T-helper 1 cell treated with Interleukin-12 subunit alpha and Interleukin-12 subunit beta and Interleukin-4 antibody, amounts not matched to agents 30 ng/mL and 1 ng/mL, for 36 hours (primary cell): ENCODE results near the gene TEX13D. TPM values are rescaled to one million over a fixed set of nuclear protein-coding genes. Genes with fewer than 3 reads are reported as not detected.

Experiments
- intact Hi-C: fragments of 100-400 bp; cut with micrococcal nuclease; formaldehyde crosslinking; loops from one replicate; pipeline ENCODE4 v1.15.1; 2024
- total RNA-seq: library from RNA; stranded (reverse); gene quantifications from 2 replicates; pipeline ENCODE4 v1.2.3, GENCODE V29; 2022

The TEX13D gene
- total RNA-seq, 1 donor from 2014 or later: not detected

DNA sequence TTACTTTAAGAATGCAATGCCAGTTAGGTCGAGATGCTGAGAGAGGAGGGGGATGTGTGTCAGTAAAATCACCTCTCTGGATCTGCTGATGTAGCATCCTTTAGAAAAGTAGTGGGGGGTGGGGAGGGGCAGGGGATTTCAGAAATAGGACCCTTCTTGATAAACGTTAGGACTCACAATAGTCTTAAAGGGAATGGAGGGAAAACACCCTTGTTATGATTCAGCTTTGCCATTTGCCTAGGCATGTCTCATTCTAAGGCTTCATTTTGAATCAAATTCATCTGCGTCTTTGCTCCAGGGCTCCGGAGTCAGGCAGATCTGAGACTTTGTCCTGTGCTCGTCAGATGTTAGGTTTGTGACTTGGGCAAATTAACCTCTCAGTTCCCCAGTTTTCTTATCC, 14.8 kb downstream of the TEX13D start:
- intact Hi-C loops: loop anchor here (1.0 to 5.0 kb wide), 5 partner anchors 8 to 390 kb away; no protein-coding TSS in a partner anchor

DNA sequence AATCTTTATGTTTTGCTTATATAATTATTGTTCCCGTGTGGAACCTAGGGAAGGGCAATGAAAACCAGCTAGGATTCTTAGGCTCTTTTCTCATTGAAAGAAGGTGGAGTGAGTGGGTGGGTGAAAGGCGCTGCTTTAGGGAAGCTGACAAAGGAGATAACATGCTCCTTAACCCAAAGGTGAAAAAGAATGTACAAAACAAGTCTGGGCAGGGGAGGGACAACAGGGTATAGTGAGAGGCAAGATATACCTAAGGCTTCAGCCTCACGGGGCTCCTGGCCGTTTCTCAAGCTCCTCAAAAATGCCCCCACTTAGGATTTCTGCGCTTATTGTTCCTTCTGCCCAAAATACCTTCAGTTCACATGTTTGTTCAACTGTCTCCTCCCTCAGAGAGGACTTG, 15.7 kb downstream of the TEX13D start:
- intact Hi-C loops: loop anchor here (5.0 kb wide), 2 partner anchors 46 to 389 kb away; no protein-coding TSS in a partner anchor

DNA sequence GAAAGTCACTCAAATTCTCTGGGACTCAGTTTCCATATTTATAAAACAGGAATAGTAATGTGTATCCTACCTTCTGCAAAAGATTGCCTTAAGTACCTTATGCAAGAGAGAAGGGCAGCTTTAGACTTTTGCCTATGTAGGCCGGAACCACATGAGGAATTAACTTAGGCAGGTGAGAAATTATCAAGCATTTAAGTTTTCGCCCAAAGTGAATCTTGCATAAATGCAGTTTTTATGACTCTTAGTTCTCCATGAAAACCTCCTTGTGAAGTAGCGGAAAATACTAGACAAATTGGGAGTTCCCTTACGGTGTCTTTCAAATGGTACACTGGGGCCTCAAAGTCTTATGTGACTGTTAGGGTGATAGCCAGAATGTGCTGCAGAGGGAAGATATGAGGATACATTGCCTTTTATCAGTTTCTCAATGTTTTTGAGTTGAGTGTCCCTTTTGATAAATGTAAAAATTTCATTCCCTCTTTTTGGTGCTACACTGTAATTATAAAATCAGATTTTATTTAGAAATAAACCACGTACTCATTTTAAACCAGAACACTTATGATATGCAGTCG, 16.5 kb downstream of the TEX13D start:
- intact Hi-C loops: loop anchor here (5.0 kb wide), 2 partner anchors 47 to 388 kb away; no protein-coding TSS in a partner anchor

DNA sequence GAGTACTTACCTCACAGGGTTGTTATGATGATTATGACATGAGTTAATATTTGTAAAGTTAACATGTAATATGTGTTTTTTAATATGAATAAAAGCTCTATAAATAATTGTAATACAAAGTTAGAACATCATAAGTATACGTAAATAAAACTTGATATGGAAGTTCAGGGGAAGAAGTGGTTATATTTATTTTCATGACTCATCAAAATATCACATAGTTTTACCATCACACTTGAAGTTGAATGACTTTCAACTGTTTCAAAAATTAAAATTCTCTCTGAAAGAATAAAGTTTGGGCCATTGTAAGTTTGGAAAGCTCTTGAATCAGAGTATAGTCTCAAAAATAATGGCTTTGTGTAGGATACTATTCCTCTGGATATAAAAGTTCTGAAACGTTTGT, 22.2 kb downstream of the TEX13D start:
- intact Hi-C loops: loop anchor here (5.0 kb wide), 1 partner anchor 38 kb away; no protein-coding TSS in a partner anchor

DNA sequence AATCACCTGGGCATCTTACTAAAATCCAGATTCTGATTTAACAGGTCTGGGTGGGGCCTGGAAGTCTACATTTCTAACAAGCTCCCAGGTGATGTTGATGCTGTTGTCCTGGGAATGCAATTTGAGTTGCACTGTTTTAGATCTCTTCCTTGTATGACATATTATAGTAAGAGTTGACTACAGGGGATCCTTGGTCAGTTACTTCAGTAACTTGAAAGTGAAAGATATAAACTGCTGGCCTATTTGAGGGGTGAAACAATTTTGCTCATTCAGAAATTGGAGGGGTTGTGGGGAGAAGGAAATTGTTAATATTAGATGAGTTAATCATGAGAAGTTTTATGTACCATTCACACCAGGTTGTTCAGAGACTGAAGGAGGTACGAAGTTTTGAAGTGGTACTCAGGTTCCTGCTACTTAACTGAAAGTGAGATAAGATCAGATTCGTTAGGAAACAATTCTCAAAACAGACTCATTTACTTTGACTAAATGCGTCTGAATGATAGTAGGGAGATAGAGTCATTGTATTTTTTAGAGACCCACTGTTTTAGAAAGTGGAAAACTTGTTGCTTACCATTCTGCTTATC, 26.4 kb downstream of the TEX13D start:
- intact Hi-C loops: loop anchor here (1.0 to 5.0 kb wide), 4 partner anchors 13 to 33 kb away; partner anchors contain the start of gene SH2D1A

DNA sequence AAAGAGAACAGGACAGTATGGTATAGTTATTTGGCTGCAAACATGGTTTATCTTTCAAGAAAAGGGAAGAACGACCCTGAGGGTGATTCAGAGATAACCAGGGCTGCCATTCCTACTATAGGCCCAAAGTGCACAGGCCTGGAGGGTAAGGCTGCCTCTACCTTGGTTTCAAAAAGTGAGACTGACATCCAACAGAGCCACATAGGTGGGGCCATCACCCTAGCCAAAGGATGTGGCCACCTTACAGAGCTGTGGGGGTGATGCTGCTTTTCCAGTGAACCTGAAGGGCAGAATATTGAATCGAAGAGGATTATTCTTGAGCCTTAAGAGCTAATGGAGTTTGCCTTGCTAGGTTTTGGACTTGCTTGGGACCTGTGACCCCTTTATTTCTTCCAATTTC, 29.6 kb downstream of the TEX13D start:
- intact Hi-C loops: no loop called here

DNA sequence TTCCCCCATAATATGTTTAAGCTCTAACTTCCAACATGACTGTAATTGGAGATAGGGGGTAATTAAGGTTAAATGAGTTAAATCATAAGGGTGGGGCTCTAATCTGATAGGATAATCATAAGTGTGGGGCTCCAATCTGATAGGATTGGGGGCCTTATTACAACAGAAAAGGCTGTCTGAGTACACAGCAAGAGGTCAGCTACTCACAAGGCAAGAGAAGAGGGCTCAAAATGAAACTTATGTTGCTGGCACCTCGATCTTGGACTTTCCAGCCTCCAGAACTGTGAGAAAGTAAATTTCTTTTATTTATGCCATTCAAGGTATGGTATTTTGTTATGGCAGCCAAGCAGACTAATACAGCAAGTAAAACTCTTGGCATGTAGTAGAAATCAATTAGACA, 30.3 kb downstream of the TEX13D start:
- intact Hi-C loops: no loop called here

DNA sequence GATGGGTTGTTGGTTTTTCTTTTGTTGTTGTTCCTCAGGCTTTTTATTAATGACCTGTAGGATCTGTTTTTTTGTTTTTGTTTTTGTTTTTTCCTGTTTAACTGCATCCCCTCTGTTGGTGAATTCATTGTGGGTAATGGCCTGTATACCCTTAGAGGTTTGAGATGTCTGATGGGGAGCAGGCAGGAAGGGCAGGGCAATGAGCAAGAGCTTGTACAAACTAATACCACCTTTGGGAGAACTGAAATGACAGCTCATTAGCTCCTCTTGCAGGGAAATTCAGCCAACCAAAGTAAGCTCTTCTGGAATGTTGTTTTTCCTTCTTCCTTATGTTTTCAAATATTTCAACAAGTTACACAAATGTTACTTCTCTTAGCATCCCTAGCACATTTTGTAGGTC, 37.3 kb downstream of the TEX13D start:
- intact Hi-C loops: no loop called here

DNA sequence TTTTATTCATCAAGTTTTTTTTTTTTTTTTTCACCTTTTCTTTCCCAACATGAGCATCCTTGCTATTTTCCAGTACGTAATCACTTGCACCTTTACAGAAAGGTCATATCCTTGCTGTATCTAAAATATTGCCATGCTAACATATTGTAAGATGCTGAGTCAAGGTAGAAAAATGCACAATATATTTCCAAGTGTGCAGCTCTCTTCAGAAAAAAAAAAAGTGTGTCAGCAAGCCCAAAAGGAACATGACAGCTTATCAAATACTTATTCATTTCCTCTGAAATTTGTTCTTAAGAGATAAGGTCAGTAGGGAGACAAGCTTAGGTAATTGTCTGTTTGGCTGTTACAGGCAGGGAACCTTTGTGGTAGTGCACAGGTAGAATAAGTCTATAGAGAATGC, 40.9 kb downstream of the TEX13D start:
- intact Hi-C loops: no loop called here

DNA sequence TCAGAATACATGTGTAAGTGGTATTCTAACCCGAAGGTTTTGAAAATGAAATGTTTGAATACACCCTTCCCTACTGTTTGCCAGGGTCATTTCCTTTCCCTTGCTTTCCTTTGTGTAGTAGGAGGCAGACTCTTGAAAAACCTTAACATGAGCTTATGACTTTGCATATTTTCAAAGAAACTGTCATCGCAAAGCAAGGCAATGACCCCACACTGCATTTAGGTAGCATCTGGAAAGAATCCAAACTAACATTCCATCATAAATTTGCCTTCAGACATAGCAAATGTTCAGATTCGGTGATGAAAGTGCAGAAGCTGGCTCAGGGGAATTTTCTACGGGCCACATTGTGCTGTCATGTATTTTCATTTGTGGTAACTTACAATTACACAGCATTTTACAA, 46.2 kb downstream of the TEX13D start:
- intact Hi-C loops: no loop called here

DNA sequence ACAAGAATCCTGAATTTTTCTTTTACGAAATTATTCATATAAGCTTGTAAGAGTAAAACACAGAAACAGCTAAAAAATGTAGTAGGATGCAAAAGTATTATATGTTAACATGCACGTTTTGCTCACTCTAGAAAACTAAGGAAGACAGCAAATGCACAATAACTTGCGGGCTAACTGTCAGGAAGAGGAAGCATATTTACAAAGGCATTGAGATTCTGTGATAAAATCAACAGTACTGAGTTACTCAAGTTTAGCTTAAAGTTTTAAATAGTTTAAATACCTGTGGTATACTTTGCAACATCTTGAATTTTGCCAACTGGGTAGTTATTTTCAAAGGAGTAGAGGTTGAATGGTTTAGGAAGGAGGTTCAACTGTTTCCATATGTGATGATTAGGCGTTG, 50.9 kb downstream of the TEX13D start:
- intact Hi-C loops: no loop called here

DNA sequence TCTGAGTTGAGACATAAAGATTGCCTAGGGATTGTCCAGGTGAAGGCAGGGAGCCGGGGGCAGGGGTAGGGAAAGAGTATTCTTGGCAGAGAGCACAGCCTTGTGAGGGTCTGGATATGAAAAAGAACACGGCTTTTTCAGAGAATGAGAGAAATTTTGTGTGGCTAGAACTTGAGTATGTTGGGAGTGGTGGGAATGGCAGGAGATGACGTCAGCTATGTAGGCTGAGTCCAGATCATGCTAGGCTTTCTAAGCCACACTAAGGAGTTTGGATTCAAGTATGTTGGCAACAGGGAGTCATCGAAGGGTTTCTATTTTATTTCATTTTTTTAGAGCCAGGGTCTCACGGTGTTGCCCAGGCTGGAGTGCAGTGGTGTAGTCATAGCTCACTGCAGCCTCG, 53.9 kb downstream of the TEX13D start:
- intact Hi-C loops: loop anchor here (5.0 kb wide), 1 partner anchor 289 kb away; no protein-coding TSS in a partner anchor

Other genes with a start within 250 kb of the TEX13D start
- gene SH2D1A, start 13.9 kb downstream of the TEX13D start, total RNA-seq: 45.3 and 45.7 TPM in 2 replicates